H1 (cell line): ENCODE measurements around the gene LYPD6B. TPM values are rescaled to one million over a fixed set of nuclear protein-coding genes. Genes with fewer than 3 reads are reported as not detected.

Source experiments
- JUN ChIP-seq: IDR thresholded peaks from 2 replicates; pipeline ENCODE4 v1.6.1; 2011; ENCODE audit warnings: low read depth, mild to moderate bottlenecking, improper control_type of control experiment, low read length
- polyA plus RNA-seq, 7 experiments: library from polyadenylated mRNA; depleted of rRNA in 3 of 7; stranded (reverse) in 5 of 7; unstranded in 2 of 7; fragments of >200 nt in 5 of 7; fragments of 200-250 nt in 2 of 7; gene quantifications; 1 replicate in 5 of 7; 2 replicates in 1 of 7; 4 replicates in 1 of 7; pipeline versions ENCODE4 v1.2.1 to v1.2.3, GENCODE V29; 2011 to 2013; ENCODE audit warnings: missing spikeins in 2 of 7, mixed read lengths in 2 of 7
- total RNA-seq: library from RNA; stranded (reverse); fragmentation: NEBNext Ultra II Directional; extraction: Animal tissue kit (Norgen Biotek cat#: 25700); gene quantifications from 2 replicates; pipeline ENCODE4 v1.2.1, GENCODE V29; 2021

Gene LYPD6B
- total and polyA plus RNA-seq, 2 of the 8 experiments (the other 6 are each of a cell fraction or from before 2014, with no cell fraction given) = 2.2 to 3.5 TPM

- no peak for TF ChIP-seq JUN
Observed at GRCh38 chr2:149076863-149077412, 38.4 kb downstream of the LYPD6B start (continued).
